Peyer's patch (tissue), 4 donors: ENCODE data around the gene ELK4.

ENCODE experiments used
- POLR2A ChIP-seq, 2 donors: fragments of 450-650 bp; IDR thresholded peaks; one replicate each; pipeline ENCODE4 v1.5.1; 2017; ENCODE audit warnings: antibody characterized with exemption in 2 of 2, mild to moderate bottlenecking in 2 of 2, moderate library complexity in 2 of 2
- TF ChIP-seq, protein P1 (sequence below), 6 experiments: fragments of 450-650 bp in 4 of 6; fragments of 200-600 bp in 2 of 6; sonication (generic) in 1 of 6; IDR thresholded peaks; one replicate each; pipeline ENCODE4 v1.5.1; 2017 to 2019; ENCODE audit warnings: antibody characterized with exemption in 6 of 6, mild to moderate bottlenecking in 3 of 6, moderate library complexity in 1 of 6

DNA sequence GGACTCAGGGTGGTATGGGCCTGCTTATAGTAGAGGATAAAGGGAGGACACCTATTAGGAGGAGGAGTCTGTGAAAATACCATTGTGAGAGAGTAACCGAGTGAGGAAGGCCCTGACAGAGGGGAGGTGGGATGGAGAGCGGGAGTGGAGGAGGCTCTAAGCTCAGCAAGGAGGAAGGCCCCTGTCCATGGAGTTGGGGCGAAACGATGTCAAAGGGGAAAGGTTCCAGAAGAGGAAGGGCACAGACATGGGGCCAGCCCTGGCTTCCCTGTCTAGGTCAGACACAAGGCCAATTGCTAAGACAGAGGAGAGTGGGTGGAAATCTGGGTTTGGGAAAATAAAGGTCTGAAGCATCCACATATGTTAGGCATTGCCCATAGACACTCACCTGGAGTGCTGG lies 44.2 kb downstream of the ELK4 start:
- TF ChIP-seq, protein P1, sequence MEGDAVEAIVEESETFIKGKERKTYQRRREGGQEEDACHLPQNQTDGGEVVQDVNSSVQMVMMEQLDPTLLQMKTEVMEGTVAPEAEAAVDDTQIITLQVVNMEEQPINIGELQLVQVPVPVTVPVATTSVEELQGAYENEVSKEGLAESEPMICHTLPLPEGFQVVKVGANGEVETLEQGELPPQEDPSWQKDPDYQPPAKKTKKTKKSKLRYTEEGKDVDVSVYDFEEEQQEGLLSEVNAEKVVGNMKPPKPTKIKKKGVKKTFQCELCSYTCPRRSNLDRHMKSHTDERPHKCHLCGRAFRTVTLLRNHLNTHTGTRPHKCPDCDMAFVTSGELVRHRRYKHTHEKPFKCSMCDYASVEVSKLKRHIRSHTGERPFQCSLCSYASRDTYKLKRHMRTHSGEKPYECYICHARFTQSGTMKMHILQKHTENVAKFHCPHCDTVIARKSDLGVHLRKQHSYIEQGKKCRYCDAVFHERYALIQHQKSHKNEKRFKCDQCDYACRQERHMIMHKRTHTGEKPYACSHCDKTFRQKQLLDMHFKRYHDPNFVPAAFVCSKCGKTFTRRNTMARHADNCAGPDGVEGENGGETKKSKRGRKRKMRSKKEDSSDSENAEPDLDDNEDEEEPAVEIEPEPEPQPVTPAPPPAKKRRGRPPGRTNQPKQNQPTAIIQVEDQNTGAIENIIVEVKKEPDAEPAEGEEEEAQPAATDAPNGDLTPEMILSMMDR (IDR thresholded peaks at IDR 0.05), result no peak
- no peak for TF ChIP-seq POLR2A (IDR thresholded peaks at IDR 0.05)
